OCI-LY1 (cell line): Measurements from ENCODE around the gene IRS2.

Experiments
- H2AFZ ChIP-seq: fragments of 200-600 bp; sonication (generic), shearing (Covaris generic); 2 replicates; pipeline ENCODE4 v1.6.0; 2014; ENCODE audit warnings: antibody characterized with exemption, mild to moderate bottlenecking, low read length
- H3F3A ChIP-seq: fragments of 200-600 bp; sonication (generic), shearing (Covaris generic); 2 replicates; pipeline ENCODE4 v1.6.0; 2014; ENCODE audit warnings: mild to moderate bottlenecking, antibody characterized with exemption, low read length, moderate library complexity; ENCODE audit not compliant: insufficient read depth
- H3K27ac ChIP-seq: fragments of 200-600 bp; sonication (generic); 2 replicates; pipeline ENCODE4 v1.5.1; 2014; ENCODE audit warnings: low read length, mixed run types, mild to moderate bottlenecking, low read depth; ENCODE audit not compliant: poor library complexity, severe bottlenecking
- H3K27me3 ChIP-seq: fragments of 200-600 bp; sonication (generic); 2 replicates; pipeline ENCODE4 v1.6.0; 2014; ENCODE audit warnings: antibody characterized with exemption, mild to moderate bottlenecking, low read length, moderate library complexity; ENCODE audit not compliant: insufficient read depth
- H3K36me3 ChIP-seq: fragments of 200-600 bp; sonication (generic); 2 replicates; pipeline ENCODE4 v1.6.1; 2014; ENCODE audit warnings: mild to moderate bottlenecking, antibody characterized with exemption, low read length, moderate library complexity, mixed read lengths; ENCODE audit not compliant: insufficient read depth
- H3K4me1 ChIP-seq: fragments of 200-600 bp; sonication (generic); 2 replicates; pipeline ENCODE4 v1.5.1; 2014; ENCODE audit warnings: mild to moderate bottlenecking, low read length, moderate library complexity; ENCODE audit not compliant: insufficient read depth, severe bottlenecking
- H3K4me2 ChIP-seq: fragments of 200-600 bp; sonication (generic), shearing (Covaris generic); 2 replicates; pipeline ENCODE4 v1.6.1; 2014; ENCODE audit warnings: low read length
- H3K4me3 ChIP-seq: fragments of 200-600 bp; sonication (generic); 2 replicates; pipeline ENCODE4 v1.5.1; 2014; ENCODE audit warnings: low read length, low read depth, mild to moderate bottlenecking, mixed read lengths; ENCODE audit not compliant: poor library complexity, severe bottlenecking
- H3K79me2 ChIP-seq: fragments of 200-600 bp; shearing (Covaris generic); 2 replicates; pipeline ENCODE4 v1.6.1; 2016; ENCODE audit warnings: mixed run types, low read length, mixed read lengths; ENCODE audit not compliant: insufficient read depth
- H3K9ac ChIP-seq: fragments of 200-600 bp; sonication (generic), shearing (Covaris generic); 2 replicates; pipeline ENCODE4 v1.6.1; 2014; ENCODE audit warnings: mild to moderate bottlenecking, low read length, mixed read lengths
- H3K9me2 ChIP-seq: fragments of 200-600 bp; sonication (generic), shearing (Covaris generic); 2 replicates; pipeline ENCODE4 v1.6.1; 2014; ENCODE audit warnings: low read depth, mild to moderate bottlenecking, low read length, mixed read lengths
- H3K9me3 ChIP-seq: fragments of 200-600 bp; shearing (Covaris generic); 2 replicates; pipeline ENCODE4 v1.6.1; 2014; ENCODE audit warnings: low read length, mixed read lengths
- H4K20me1 ChIP-seq: fragments of 200-600 bp; sonication (generic), shearing (Covaris generic); 2 replicates; pipeline ENCODE4 v1.6.0; 2016; ENCODE audit warnings: mild to moderate bottlenecking, low read length; ENCODE audit not compliant: insufficient read depth
- EZH2 ChIP-seq: fragments of 200-600 bp; sonication (generic), shearing (Covaris generic); IDR thresholded peaks from 2 replicates; pipeline ENCODE4 v1.8.0; 2017; ENCODE audit warnings: borderline replicate concordance, mixed run types, mild to moderate bottlenecking, antibody characterized with exemption, low read length, moderate library complexity, mixed read lengths
- TF ChIP-seq, protein P1 (sequence below): fragments of 200-600 bp; sonication (generic), shearing (Covaris generic); IDR thresholded peaks from 2 replicates; pipeline ENCODE4 v1.5.1; 2017; ENCODE audit warnings: mild to moderate bottlenecking, antibody characterized with exemption, low read length, moderate library complexity, mixed read lengths

The IRS2 gene

GRCh38 chr13:109751477-109751876 lies 34.9 kb downstream of the IRS2 start:
- TF ChIP-seq, protein P1, sequence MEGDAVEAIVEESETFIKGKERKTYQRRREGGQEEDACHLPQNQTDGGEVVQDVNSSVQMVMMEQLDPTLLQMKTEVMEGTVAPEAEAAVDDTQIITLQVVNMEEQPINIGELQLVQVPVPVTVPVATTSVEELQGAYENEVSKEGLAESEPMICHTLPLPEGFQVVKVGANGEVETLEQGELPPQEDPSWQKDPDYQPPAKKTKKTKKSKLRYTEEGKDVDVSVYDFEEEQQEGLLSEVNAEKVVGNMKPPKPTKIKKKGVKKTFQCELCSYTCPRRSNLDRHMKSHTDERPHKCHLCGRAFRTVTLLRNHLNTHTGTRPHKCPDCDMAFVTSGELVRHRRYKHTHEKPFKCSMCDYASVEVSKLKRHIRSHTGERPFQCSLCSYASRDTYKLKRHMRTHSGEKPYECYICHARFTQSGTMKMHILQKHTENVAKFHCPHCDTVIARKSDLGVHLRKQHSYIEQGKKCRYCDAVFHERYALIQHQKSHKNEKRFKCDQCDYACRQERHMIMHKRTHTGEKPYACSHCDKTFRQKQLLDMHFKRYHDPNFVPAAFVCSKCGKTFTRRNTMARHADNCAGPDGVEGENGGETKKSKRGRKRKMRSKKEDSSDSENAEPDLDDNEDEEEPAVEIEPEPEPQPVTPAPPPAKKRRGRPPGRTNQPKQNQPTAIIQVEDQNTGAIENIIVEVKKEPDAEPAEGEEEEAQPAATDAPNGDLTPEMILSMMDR = no peak
- TF ChIP-seq EZH2 = no peak
- Histone ChIP-seq H3K9ac (no peak overlapping the region), H3F3A (no peaks in the 10 kb centered on the region), H3K27me3 (no peaks in the 10 kb centered on the region), H3K27ac (no peak overlapping the region), H3K36me3 (no peaks in the 10 kb centered on the region), H2AFZ (no peak overlapping the region), H3K4me1 (no peaks in the 10 kb centered on the region), H3K79me2 (no peaks in the 10 kb centered on the region), H3K9me3 (no peaks in the 10 kb centered on the region), H3K4me2 (no peak overlapping the region), H4K20me1 (no peaks in the 10 kb centered on the region), H3K9me2 (no peaks in the 10 kb centered on the region), H3K4me3 (no peak overlapping the region)

GRCh38 chr13:109750221-109750775 lies 36.1 kb downstream of the IRS2 start:
- Histone ChIP-seq H4K20me1 (no peaks in the 10 kb centered on the region), H3K4me1 (no peaks in the 10 kb centered on the region), H3K9me2 (no peaks in the 10 kb centered on the region), H3K4me2 (no peak overlapping the region), H3K27me3 (no peaks in the 10 kb centered on the region), H3K9me3 (no peaks in the 10 kb centered on the region), H3K36me3 (no peaks in the 10 kb centered on the region), H2AFZ (no peak overlapping the region), H3F3A (no peaks in the 10 kb centered on the region), H3K9ac (no peak overlapping the region), H3K4me3 (no peak overlapping the region), H3K27ac (no peak overlapping the region), H3K79me2 (no peaks in the 10 kb centered on the region)
- TF ChIP-seq, protein P1 = no peak
- TF ChIP-seq EZH2 = no peak

- H3K79me2 ChIP-seq = no peaks in the 10 kb centered on the region
Observed at GRCh38 chr13:109749365-109749764, 37.0 kb downstream of the IRS2 start.

More at GRCh38 chr13:109749365-109749764, 37.0 kb downstream of the IRS2 start:
- no peaks in the 10 kb centered on the region for H3K4me1 ChIP-seq
- no peak overlapping the region for H2AFZ ChIP-seq
- TF ChIP-seq, protein P1 = no peak
- no peak for TF ChIP-seq EZH2
- H3K27ac ChIP-seq = no peak overlapping the region
- no peaks in the 10 kb centered on the region for H3K27me3 ChIP-seq
- no peak overlapping the region for H3K4me2 ChIP-seq
- H3K4me3 ChIP-seq = no peak overlapping the region
- H3K9me3 ChIP-seq = no peaks in the 10 kb centered on the region
- no peak overlapping the region for H3K9ac ChIP-seq
- no peaks in the 10 kb centered on the region for H3K36me3 ChIP-seq
- no peaks in the 10 kb centered on the region for H3K9me2 ChIP-seq
- no peaks in the 10 kb centered on the region for H4K20me1 ChIP-seq
- no peaks in the 10 kb centered on the region for H3F3A ChIP-seq
